Gastroesophageal sphincter (tissue), 3 donors: ENCODE measurements around the gene GTF3C2.
A peak's percentile ranks its signal among the peaks of the same experiment; 100 is the strongest.

ENCODE experiments used
- CTCF ChIP-seq, 4 experiments: fragments of 200-600 bp in 2 of 4; fragments of 450-650 bp in 2 of 4; sonication (generic) in 1 of 4; IDR thresholded peaks; one replicate each; pipeline ENCODE4 v1.5.1; 2017 to 2019; ENCODE audit warnings: antibody characterized with exemption in 4 of 4, mild to moderate bottlenecking in 2 of 4, moderate library complexity in 2 of 4
- EP300 ChIP-seq: sonication (generic); formaldehyde crosslinking; IDR thresholded peaks from one replicate; pipeline ENCODE4 v1.6.1; 2017; ENCODE audit warnings: antibody characterized with exemption, mild to moderate bottlenecking
- POLR2A ChIP-seq, 2 donors: fragments of 450-650 bp; IDR thresholded peaks; one replicate each; pipeline ENCODE4 v1.6.1; 2017; ENCODE audit warnings: antibody characterized with exemption in 2 of 2, mild to moderate bottlenecking in 2 of 2, moderate library complexity in 1 of 2
- POLR2AphosphoS5 ChIP-seq: sonication (generic); formaldehyde crosslinking; IDR thresholded peaks from one replicate; pipeline ENCODE4 v1.6.1; 2017; ENCODE audit warnings: antibody characterized with exemption

GRCh38 chr2:27320958-27321543 lies 35.5 kb downstream of the GTF3C2 start:
- TF ChIP-seq POLR2AphosphoS5 = peak; percentile 74
- TF ChIP-seq CTCF (IDR thresholded peaks at IDR 0.05) = peak in 3 of 4 experiments; percentile 21 to 50 (median 46)
- no peak for TF ChIP-seq EP300
- TF ChIP-seq POLR2A (IDR thresholded peaks at IDR 0.05) = no peak
